ENCODE measurements around the gene GADD45GIP1. TPM values are rescaled to one million over a fixed set of nuclear protein-coding genes. Genes with fewer than 3 reads are reported as not detected.

Gene GADD45GIP1
- total RNA-seq, 2 experiments from 2014 or later = 31.2 to 32.6 TPM

DNA sequence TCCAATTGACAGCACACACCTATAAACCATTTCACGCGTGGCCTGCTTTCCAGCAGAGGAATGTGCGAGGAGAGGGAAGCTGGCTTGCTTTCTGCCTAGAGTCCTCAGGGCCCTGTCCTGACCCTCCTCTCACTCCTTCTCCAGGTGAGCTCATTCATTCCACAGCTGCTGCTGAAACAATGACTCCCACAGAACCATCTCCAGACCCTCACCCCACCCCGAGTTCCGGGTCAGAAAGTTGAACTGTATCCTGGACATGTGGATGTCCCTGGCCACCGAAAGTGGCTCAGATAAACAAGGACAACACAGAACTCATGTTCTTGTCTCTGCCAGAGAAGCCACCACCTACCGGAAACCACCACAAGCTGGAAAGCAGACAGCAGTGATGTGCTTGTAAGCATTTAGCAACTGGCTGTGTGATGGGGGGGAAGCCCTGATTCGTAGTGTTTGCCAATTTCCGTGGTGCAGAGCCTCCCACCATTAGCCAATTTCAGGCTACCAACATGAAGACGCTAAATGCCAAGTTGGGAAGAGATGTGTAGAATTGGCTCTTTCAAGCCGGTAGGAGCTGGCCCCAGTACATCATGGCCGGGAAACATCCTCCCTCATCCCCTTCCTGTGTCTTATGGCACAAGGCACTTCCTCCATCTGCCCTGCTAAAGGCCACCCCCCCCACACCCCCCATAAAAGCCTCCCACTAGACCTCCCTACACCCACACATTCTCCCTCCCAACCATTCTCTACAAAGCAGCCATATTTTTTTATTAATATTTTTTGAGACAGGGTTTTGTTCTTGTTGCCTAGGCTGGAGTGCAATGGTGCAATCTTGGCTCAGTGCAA is 43.0 kb downstream of the GADD45GIP1 start:
- POLR2A ChIA-PET = interaction anchor here (1.0 to 1.9 kb wide), 5 partner anchors 16 to 108 kb away, joined by 3 to 5 read pairs (median 4); partner anchors contain the start of genes FARSA, GCDH and RNASEH2A
- H3K27ac Mint-ChIP-seq = peak overlapping the region; percentile 78
- no peaks in the 10 kb centered on the region for H3K27me3 Mint-ChIP-seq
- H3K9me3 Mint-ChIP-seq = peaks cover 3% of the 10 kb centered on the region
- CTCF ChIA-PET = interaction anchor here (0.6 to 2.6 kb wide), 6 partner anchors 23 to 139 kb away, joined by 3 to 12 read pairs (median 5); partner anchors contain the start of gene GCDH
- H3K4me3 Mint-ChIP-seq = no peak overlapping the region
- H3K36me3 Mint-ChIP-seq = peaks cover under 1% of the 10 kb centered on the region
- intact Hi-C loops (cut with micrococcal nuclease) = no loop called here
- peaks cover 15% of the 10 kb centered on the region for H3K4me1 Mint-ChIP-seq (ENCODE audit: low read depth)
- DNase-seq = peak; percentile 68

DNA sequence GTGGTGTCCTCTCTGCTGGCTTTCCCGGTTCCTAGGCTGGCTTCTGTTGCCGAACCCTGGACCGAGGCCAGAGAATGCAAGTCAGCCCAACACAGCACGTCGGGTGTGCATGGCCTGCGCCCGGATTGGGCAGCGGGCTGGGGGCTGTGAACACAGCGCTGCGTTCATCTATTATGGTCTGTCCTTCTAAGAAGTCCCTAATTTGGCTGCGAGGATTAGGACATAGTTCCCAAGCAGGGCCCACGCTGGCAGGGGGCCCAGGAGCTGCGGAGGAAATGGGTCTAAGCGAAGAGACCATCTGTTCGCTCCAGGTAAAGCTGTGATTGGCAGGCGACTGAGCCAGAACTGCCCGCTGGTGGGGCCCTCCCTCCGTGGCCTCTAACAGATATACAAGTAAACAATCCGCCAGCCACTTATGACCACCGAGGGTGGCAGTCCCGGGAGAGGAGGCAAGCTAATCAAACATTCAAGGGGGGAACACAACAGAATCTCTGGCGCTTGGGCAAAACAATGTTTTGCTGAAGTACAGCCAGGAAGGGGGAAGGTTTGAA is 43.9 kb downstream of the GADD45GIP1 start:
- no peak for DNase-seq
- Mint-ChIP-seq H3K4me1 (ENCODE audit: low read depth) (peaks cover 11% of the 10 kb centered on the region), H3K4me3 (no peak overlapping the region), H3K27me3 (no peaks in the 10 kb centered on the region), H3K27ac (no peak overlapping the region), H3K9me3 (no peaks in the 10 kb centered on the region), H3K36me3 (no peaks in the 10 kb centered on the region)
- CTCF ChIA-PET = interaction anchor here (0.6 to 2.6 kb wide), 5 partner anchors 22 to 1660 kb away, joined by 3 to 12 read pairs (median 5); partner anchors contain the start of gene GCDH
- intact Hi-C loops (cut with micrococcal nuclease) = no loop called here
- POLR2A ChIA-PET = interaction anchor here (0.6 to 1.3 kb wide), 4 partner anchors 22 to 1354 kb away, joined by 3 to 4 read pairs (median 4); partner anchors contain the start of genes GCDH and RNASEH2A

DNA sequence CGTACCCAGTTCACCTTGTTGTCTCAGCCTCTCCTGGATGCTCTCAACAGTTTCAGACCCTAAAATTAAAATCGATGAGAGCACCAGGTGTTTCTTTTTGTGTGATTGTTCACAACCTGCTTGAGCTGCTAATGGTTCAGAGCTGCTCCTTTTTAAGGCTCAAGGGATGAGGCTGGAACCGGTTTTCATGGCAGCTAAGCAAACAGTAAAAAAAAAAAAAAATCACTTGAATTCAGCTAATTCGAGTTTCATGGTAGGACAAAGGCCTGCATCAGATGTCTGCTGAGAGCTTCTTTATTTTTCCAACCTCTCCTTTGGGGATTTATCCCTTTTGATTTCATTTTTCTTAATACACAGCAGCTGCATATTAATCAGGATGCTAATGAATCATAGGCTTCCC is 44.5 kb downstream of the GADD45GIP1 start:
- DNase-seq = no peak
- intact Hi-C loops (cut with micrococcal nuclease) = no loop called here
- Mint-ChIP-seq H3K4me1 (ENCODE audit: low read depth) (peaks cover 11% of the 10 kb centered on the region), H3K27me3 (no peaks in the 10 kb centered on the region), H3K27ac (no peak overlapping the region), H3K4me3 (no peak overlapping the region), H3K36me3 (no peaks in the 10 kb centered on the region), H3K9me3 (no peaks in the 10 kb centered on the region)
- POLR2A ChIA-PET = interaction anchor here (0.6 kb wide), 2 partner anchors 243 to 1353 kb away, joined by 3 read pairs; no protein-coding TSS in a partner anchor
- CTCF ChIA-PET = interaction anchor here (0.7 to 2.6 kb wide), 3 partner anchors 21 to 1660 kb away, joined by 3 to 12 read pairs (median 5); partner anchors contain the start of gene GCDH

DNA sequence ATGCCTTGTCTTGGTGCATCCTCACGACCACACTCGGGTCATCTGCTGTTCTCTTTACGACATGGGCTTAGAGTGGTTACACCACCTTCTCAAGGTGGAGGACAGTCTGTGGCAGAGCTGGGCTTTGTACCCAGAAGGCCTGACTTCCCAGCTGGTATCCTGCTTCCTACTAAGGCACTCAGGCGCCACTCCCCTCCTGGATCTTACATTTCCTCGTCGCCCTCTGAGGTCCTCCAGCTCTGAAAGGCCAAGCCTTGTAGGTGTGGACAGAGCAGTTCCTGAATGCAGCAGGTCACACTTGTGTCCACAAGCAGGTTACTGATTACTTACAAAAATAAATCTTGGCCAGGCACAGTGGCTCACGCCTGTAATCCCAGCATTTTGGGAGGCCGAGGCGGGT is 49.9 kb downstream of the GADD45GIP1 start:
- no peaks in the 10 kb centered on the region for H3K27me3 Mint-ChIP-seq
- CTCF ChIA-PET = interaction anchor here (1.3 kb wide), 1 partner anchor 58 kb away, joined by 4 read pairs; no protein-coding TSS in a partner anchor
- intact Hi-C loops (cut with micrococcal nuclease) = no loop called here
- no peaks in the 10 kb centered on the region for H3K36me3 Mint-ChIP-seq
- no peak for DNase-seq
- POLR2A ChIA-PET = no interaction called here
- no peak overlapping the region for H3K27ac Mint-ChIP-seq
- no peaks in the 10 kb centered on the region for H3K9me3 Mint-ChIP-seq
- no peaks in the 10 kb centered on the region for H3K4me1 Mint-ChIP-seq (ENCODE audit: low read depth)
- no peak overlapping the region for H3K4me3 Mint-ChIP-seq

Small RNA genes lying within 50 kb of the gene (microRNA-seq; reads per million reads assigned to microRNA genes)
- not detected for gene MIR5695 (ENCODE audit: borderline microRNAs expressed, borderline number of aligned reads, borderline replicate concordance)
- gene MIR6515 (ENCODE audit: borderline microRNAs expressed, borderline number of aligned reads, borderline replicate concordance) = 11.0 reads per million, percentile 34 among the genes with 10 or more reads in this experiment

Other genes starting within 250 kb of the GADD45GIP1 start
- gene TNPO2, start 233.3 kb downstream of the GADD45GIP1 start, total RNA-seq = 10 to 100 TPM; 65.2 to 76.4 TPM
- 100 to 1,000 TPM; 167 to 182 TPM for gene TRIR, start 222.5 kb downstream of the GADD45GIP1 start, total RNA-seq
- gene GET3, start 219.7 kb downstream of the GADD45GIP1 start, total RNA-seq = 10 to 100 TPM; 54.2 TPM
- not detected for gene BEST2, start 205.4 kb downstream of the GADD45GIP1 start, total RNA-seq
- gene HOOK2, start 181.7 kb downstream of the GADD45GIP1 start, total RNA-seq = 10 to 100 TPM; 20.2 to 22.2 TPM
- 100 to 1,000 TPM; 409 to 411 TPM for gene JUNB, start 165.7 kb downstream of the GADD45GIP1 start, total RNA-seq
- 100 to 1,000 TPM; 253 to 258 TPM for gene PRDX2, start 155.4 kb downstream of the GADD45GIP1 start, total RNA-seq
- gene THSD8, start 155.2 kb downstream of the GADD45GIP1 start, total RNA-seq = 10 to 100 TPM; 42.4 to 44.6 TPM
- gene RNASEH2A, start 150.6 kb downstream of the GADD45GIP1 start, total RNA-seq = 10 to 100 TPM; 61.9 to 66.8 TPM
- gene RTBDN, start 122.6 kb downstream of the GADD45GIP1 start, total RNA-seq = not detected
- 1 to 10 TPM; 1.7 to 2.3 TPM for gene MAST1, start 118.7 kb downstream of the GADD45GIP1 start, total RNA-seq
- gene DNASE2, start 75.8 kb downstream of the GADD45GIP1 start, total RNA-seq = 10 to 100 TPM; 27.0 to 27.5 TPM
- gene KLF1, start 70.0 kb downstream of the GADD45GIP1 start, total RNA-seq = under 1 TPM; 0.12 to 0.19 TPM
- gene GCDH, start 66.1 kb downstream of the GADD45GIP1 start, total RNA-seq = 10 to 100 TPM; 33.6 to 34.4 TPM
- 1 to 10 TPM; 3.0 to 4.2 TPM for gene SYCE2, start 37.9 kb downstream of the GADD45GIP1 start, total RNA-seq
- gene FARSA, start 23.5 kb downstream of the GADD45GIP1 start, total RNA-seq = 100 to 1,000 TPM; 109 to 110 TPM
- gene CALR, start 18.6 kb downstream of the GADD45GIP1 start, total RNA-seq = 100 to 1,000 TPM; 625 to 642 TPM
- gene RAD23A, start 11.4 kb downstream of the GADD45GIP1 start, total RNA-seq = 100 to 1,000 TPM; 190 to 194 TPM
- under 1 TPM in 1 of 2 experiments, not detected in 1; 0.12 TPM for gene DAND5, start 12.4 kb upstream of the GADD45GIP1 start, total RNA-seq
- 1 to 10 TPM; 1.6 to 2.0 TPM for gene NFIX, start 38.3 kb upstream of the GADD45GIP1 start, total RNA-seq
- 1 to 10 TPM; 5.0 to 5.6 TPM for gene LYL1, start 145.6 kb upstream of the GADD45GIP1 start, total RNA-seq
- 10 to 100 TPM; 59.2 to 61.3 TPM for gene TRMT1, start 159.5 kb upstream of the GADD45GIP1 start, total RNA-seq
- gene NACC1, start 161.0 kb upstream of the GADD45GIP1 start, total RNA-seq = 10 to 100 TPM; 89.8 to 90.9 TPM
- gene STX10, start 193.2 kb upstream of the GADD45GIP1 start, total RNA-seq = 10 to 100 TPM; 65.5 to 66.3 TPM
- 100 to 1,000 TPM; 129 to 137 TPM for gene IER2, start 193.2 kb upstream of the GADD45GIP1 start, total RNA-seq